ENCODE data around the gene SLAMF8. TPM values are rescaled to one million over a fixed set of nuclear protein-coding genes. Genes with fewer than 3 reads are reported as not detected.

The SLAMF8 gene
- total and polyA plus RNA-seq, 12 donors = 0.30 to 24.4 (median 0.99) TPM

GRCh38 chr1:159847231-159847630 lies 20.6 kb downstream of the SLAMF8 start:
- intact Hi-C loops (cut with DNase I) = no loop called here
- no peak for ATAC-seq

GRCh38 chr1:159848326-159848725 lies 21.7 kb downstream of the SLAMF8 start:
- ATAC-seq = no peak
- WGBS, 2 donors = 42 to 84% methylated on average over 3 of the region's 3 CpGs

More at GRCh38 chr1:159847231-159847630, 20.6 kb downstream of the SLAMF8 start:
- no peak overlapping the region for H3K27ac ChIP-seq
- H3K27me3 ChIP-seq = no peaks in the 10 kb centered on the region
- peaks cover 0 to 30% (median 0%) of the 10 kb centered on the region in 9 donors for H3K4me1 ChIP-seq
- no peak for TF ChIP-seq CTCF (IDR thresholded peaks at IDR 0.05)
- WGBS, 2 donors = 63 to 77% methylated on average over 4 of the region's 4 CpGs
- H3K9me3 ChIP-seq = no peaks in the 10 kb centered on the region
- DNase-seq = no peak
- H3K36me3 ChIP-seq = no peaks in the 10 kb centered on the region
- no peak overlapping the region for H3K4me3 ChIP-seq

GRCh38 chr1:159849626-159850366 lies 23.1 kb downstream of the SLAMF8 start:
- no peak for ATAC-seq
- intact Hi-C loops (cut with DNase I) = loop anchor here in 6 of 10 donors (5.0 to 10.0 kb wide), 5 partner anchors 43 to 78 kb away; partner anchors contain the start of gene TAGLN2 (in 4 of the 6)

More at GRCh38 chr1:159848326-159848725, 21.7 kb downstream of the SLAMF8 start:
- DNase-seq = no peak
- H3K4me3 ChIP-seq = no peak overlapping the region
- H3K9me3 ChIP-seq = no peaks in the 10 kb centered on the region
- TF ChIP-seq CTCF (IDR thresholded peaks at IDR 0.05) = no peak
- H3K27ac ChIP-seq = peak overlapping the region in 1 of 10 donors; percentile 3
- H3K4me1 ChIP-seq = peaks cover 0 to 31% (median 4%) of the 10 kb centered on the region in 9 donors
- no peaks in the 10 kb centered on the region for H3K36me3 ChIP-seq
- H3K27me3 ChIP-seq = no peaks in the 10 kb centered on the region
- intact Hi-C loops (cut with DNase I) = no loop called here

GRCh38 chr1:159851407-159851806 lies 24.7 kb downstream of the SLAMF8 start:
- ATAC-seq = no peak
- Histone ChIP-seq H3K27ac (no peak overlapping the region), H3K4me1 (peaks cover 0 to 50% (median 19%) of the 10 kb centered on the region in 9 donors), H3K27me3 (no peaks in the 10 kb centered on the region), H3K9me3 (no peaks in the 10 kb centered on the region), H3K4me3 (no peak overlapping the region), H3K36me3 (peaks cover 0 to 2% (median 0%) of the 10 kb centered on the region in 9 donors)
- 50% methylated on average over 1 of the region's 1 CpG for WGBS, 2 donors
- intact Hi-C loops (cut with DNase I) = loop anchor here in 6 of 10 donors (5.0 to 10.0 kb wide), 5 partner anchors 41 to 76 kb away; partner anchors contain the start of gene TAGLN2 (in 4 of the 6)
- DNase-seq = no peak
- peak in 1 of 9 donors; percentile 19 for TF ChIP-seq CTCF (IDR thresholded peaks at IDR 0.05)

More at GRCh38 chr1:159849626-159850366, 23.1 kb downstream of the SLAMF8 start:
- Histone ChIP-seq H3K4me3 (no peak overlapping the region), H3K27me3 (no peaks in the 10 kb centered on the region), H3K9me3 (no peaks in the 10 kb centered on the region), H3K4me1 (peaks cover 0 to 43% (median 10%) of the 10 kb centered on the region in 9 donors), H3K27ac (peak overlapping the region in 1 of 10 donors; percentile 8), H3K36me3 (no peaks in the 10 kb centered on the region)
- no peak for DNase-seq
- no peak for TF ChIP-seq CTCF (IDR thresholded peaks at IDR 0.05)
- WGBS, 2 donors = 67 to 71% methylated on average over 2 of the region's 2 CpGs
